SH-SY5Y (cell line): Measurements from ENCODE around the gene TRIM67.

Source experiments
- GATA2 ChIP-seq: IDR thresholded peaks from 2 replicates; pipeline ENCODE4 v1.6.1; 2011; ENCODE audit warnings: mild to moderate bottlenecking, low read depth, low read length
- GATA3 ChIP-seq: IDR thresholded peaks from 2 replicates; pipeline ENCODE4 v1.6.1; 2011; ENCODE audit warnings: low read depth, mild to moderate bottlenecking, low read length, moderate library complexity

DNA sequence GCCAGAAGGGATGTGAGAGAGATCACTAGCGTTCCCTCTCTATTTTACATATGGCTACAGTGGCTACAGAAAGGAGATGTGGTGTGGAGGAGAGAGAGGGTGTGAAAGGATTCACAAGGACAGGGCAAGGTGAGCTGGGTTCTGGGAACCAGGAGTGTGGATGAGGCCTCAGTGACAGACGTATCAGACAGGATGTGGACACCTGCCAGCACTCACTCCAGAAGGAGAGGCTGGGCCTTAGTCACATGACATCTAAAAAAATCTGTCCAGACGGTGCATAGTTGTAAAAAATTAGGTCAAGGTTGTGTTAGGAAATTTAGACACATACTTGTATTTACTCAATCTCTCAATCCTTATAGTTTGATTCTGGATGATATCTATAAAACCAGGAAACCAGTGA is 10.6 kb downstream of the TRIM67 start:
- TF ChIP-seq GATA2 = no peak
- no peak for TF ChIP-seq GATA3
